Muscle of back (tissue), 11 donors: ENCODE data around the gene RALY. TPM values are rescaled to one million over a fixed set of nuclear protein-coding genes. Genes with fewer than 3 reads are reported as not detected.
A peak's percentile ranks its signal among the peaks of the same experiment; 100 is the strongest.

Source experiments
- DNase-seq, 3 donors: peaks; one replicate each; pipeline versions ENCODE4 v3.0.0 to v3.0.0-alpha.2; 2013
- polyA plus RNA-seq, 10 donors: library from polyadenylated mRNA; unstranded; fragments of 120-200 nt; gene quantifications; one replicate each; pipeline ENCODE4 v1.2.1, GENCODE V29; 2013; ENCODE audit not compliant: insufficient read length in 10 of 10

The RALY gene
- polyA plus RNA-seq, 10 donors, result 99.9 to 155 (median 127) TPM

GRCh38 chr20:34045930-34046725 lies 52.4 kb downstream of the RALY start:
- DNase-seq, result no peak

DNA sequence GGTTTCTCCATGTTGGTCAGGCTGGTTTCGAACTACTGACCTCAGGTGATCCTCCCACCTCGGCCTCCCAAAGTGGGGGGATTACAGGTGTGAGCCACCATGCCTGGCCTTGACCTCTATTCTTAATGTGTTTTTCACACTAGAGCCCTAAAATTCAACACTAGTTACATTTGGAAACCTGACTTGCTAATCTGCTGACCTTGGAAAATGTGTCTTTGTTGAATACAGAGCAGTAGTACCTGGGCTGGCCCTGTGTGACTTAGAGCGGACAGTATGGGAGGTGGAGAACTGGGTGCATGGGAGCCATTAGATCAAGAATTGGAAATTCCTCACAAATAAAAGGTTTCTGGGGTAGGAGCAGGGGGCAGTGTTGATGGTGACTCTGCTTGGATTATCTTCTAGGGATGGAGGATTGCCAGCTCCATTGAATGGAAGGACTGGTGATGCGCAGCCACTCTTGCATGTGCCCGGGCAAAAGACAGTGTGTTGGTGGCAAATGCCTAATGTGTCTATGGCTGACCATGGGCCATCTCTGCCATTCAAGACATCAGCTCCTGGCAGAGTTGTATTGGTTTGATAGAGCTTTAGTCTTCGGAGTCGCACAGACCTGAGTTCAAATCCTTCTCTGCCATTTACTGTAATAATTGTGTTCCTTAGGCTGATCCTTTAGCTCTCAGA lies 53.4 kb downstream of the RALY start:
- DNase-seq, result no peak

- DNase-seq, result no peak
These were observed 54.2 kb downstream of the RALY start for GRCh38 chr20:34047917-34048316.

- DNase-seq, result no peak
These were observed 55.7 kb downstream of the RALY start for GRCh38 chr20:34049389-34049788.

DNA sequence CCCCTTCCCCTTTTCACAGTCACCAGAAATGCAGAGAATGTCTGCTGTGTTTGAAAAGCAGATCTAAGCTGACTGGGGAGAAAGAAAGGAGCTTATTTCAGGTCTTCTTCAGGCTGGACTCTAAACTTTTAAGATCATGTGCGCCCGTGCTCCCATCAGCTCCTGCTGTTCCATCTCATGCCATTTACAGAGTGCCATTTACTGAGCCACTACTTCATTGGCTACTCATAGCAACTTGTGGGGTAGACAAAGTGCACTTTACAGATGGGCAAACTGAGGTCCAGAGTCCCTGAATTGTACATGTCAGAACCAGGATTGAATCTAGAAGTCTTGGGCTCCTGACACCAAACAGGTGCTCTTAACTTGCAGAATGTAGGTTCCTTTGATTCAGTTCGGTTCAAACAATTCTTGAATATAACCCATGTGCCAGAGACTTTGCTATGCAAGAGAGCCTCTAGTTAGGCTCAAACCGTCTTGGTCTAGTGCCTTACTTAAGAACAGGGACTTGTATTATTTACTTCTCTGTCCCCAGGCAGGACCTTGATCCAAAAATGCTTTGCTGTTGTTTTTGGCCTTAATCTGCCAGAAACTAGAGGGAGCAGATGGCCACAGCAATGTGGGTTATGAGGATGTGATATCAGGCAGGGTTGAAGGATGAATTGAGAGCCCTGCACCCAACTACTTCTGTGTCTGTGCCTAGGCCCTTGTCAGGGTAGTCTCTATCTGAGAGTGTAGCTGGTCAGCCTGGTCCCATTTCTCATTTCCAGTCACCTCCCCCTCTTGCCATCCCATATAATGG lies 56.4 kb downstream of the RALY start:
- no peak for DNase-seq

DNA sequence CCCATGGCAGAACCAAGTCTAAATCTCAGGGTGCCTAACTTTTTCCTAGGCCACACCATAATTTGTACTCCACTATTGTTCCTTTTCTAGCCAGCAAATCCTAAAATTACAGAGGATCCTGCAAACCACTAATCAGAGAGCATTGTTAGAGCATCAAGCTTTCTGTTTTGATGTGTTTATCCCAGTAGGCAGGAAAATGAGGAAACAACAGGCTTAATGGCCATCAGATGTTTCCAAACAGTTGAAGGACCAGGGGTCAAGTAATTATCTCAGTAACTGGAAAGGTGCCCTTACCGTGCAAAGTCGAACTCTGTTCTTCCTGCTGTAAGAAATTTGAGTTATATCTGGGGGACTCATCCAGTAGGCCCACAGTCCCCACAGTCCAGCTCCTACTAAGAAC lies 58.7 kb downstream of the RALY start:
- peak in 2 of 3 donors; percentile 17 to 38 for DNase-seq

DNA sequence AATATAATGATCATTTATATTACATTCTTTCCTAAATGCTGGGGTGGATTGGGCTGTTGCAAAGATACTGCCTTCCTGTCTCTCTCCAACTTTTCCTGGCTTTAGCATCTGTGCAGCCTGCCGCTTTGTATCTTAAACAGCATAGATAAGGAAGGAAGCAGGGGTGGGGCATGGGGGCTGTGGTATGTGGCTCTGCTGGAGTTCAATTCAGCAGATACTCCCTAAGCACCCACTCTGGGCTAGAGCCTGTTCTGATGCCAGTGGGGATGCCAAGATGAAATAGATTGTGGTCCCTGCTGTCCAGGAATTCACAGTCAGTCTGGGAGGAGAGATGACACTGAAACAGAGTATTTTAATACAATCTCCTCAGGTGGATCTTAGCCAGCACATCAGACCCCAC lies 61.6 kb downstream of the RALY start:
- DNase-seq, result no peak

DNA sequence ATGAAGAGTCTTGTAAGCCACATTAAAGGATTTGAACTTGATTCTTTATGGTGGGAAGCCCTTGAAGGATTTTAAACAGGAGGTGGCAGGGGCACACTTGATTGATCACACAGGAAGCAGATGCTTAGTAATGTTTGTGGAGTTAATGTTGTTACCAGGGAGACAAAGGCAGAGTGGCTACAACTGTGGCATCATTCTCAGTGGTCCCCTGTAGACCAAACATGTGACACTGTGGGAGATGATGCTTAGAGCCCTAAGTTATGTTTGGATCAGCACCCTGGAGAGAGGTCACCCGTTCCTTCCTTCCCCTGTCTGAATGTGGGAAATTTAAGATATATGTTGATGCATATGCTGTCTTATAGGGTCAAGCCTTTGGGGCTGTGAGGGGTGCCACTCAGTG lies 65.1 kb downstream of the RALY start:
- no peak for DNase-seq

- no peak for DNase-seq
These were observed 67.3 kb downstream of the RALY start for GRCh38 chr20:34060970-34061369.

GRCh38 chr20:34061695-34062094 lies 68.0 kb downstream of the RALY start:
- no peak for DNase-seq

- no peak for DNase-seq
These were observed 69.1 kb downstream of the RALY start for GRCh38 chr20:34062570-34063482.

DNA sequence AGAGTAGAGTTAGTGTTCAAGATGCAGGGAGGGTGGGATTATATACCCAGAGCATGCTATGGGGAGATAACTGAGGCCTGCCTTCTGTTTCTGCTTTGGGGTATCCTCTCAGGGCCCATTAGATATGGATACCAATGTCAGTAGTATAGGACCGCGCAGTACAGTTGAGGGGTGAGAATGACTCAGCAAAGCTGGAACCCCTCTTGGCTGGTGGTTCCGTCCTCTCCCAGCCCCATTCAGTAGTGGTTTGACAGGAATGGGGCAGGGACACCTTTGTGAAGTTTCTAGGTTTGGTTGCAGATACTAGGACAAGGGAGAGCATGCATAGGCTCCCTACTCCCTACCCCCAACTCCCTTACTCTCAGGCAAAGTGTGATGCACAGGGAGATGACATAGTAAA lies 70.6 kb downstream of the RALY start:
- no peak for DNase-seq

DNA sequence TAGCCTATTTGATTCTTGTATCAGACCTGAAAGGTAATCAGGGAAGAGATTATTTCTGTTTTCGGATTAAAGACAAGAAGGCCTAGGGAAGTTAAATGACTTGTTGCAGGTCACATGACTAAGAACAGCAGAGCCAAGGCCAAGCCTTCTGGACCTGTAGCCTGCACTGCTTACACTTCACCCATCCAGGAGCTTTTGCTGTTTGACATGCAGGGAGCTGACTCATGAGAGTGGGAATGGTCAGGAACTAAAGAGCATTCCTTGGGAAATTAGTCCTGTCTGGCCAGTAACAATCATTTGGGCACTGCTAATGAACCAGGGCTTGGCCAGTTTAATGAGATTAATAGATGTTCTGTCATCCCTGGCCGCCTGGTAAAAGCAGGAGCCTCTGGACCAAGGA lies 71.5 kb downstream of the RALY start:
- no peak for DNase-seq

DNA sequence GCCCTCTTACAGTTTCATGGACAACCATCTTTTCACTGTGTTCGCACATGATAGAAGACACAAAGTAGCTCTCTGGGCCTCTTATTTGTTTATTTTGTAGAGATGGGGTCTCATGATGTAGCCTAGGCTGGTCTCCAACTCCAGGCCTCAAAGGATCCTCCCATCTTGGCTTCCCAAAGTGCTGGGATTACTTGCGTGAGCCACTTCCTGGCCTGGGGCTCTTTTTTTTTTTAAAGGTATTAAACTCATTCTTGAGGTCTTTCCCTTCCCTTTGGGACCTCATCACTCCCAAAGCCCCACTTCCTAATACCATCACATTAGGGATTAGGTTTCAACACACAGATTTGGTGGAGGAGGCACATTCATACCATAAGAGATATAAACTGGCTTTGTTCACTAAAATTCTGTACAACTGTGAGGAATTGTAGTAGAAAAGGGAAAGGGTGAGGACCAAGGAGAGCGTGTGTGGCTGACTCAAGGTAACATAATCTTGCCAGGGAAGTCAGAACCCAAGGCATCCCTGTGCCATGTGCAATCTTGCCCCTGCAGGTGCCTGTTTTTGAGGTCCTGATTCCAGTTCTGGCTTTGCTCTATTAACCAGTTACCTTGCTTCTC lies 72.9 kb downstream of the RALY start:
- DNase-seq, result peak; percentile 31 to 69 (median 38)

DNA sequence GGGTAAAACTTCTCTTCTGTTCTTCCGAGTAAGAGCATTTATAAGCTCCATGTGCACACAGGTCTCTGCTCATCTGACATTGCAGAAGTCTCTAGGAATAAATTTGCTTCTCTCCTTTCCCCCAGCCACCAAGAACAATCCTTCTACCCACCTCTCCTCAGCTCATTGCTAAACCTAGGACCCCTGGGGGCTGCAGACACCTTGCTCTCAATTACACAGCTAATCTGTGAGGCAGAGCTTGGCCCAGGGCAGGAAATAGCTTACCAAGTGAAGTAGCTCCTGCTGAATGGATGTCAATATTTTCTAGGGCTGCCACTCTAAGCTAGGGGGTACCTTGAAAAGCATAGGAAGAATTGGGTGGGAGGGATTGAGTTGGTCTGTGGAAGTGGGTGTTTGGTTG lies 74.3 kb downstream of the RALY start:
- no peak for DNase-seq

GRCh38 chr20:34069341-34070078 lies 75.8 kb downstream of the RALY start:
- peak; percentile 83 to 91 (median 90) for DNase-seq

DNA sequence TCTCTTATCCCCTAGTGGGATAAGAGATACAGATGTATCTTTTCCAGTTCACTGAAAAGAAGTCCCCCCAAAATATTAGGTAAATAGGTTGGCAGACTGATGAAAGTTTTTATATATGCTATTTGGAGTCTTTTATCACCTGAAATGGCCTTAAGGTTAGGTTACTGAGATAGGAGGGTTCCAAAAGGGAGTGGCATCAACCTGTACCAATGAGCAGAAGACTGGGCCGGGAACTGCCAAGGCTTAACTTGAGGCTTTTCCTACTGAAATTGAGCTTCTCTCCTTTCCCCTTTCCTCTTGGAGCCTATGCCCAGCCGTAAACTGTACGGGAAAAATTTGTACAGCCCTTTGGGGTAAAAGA lies 76.3 kb downstream of the RALY start:
- no peak for DNase-seq

- DNase-seq, result no peak
These were observed 77.1 kb downstream of the RALY start for GRCh38 chr20:34070859-34071258.

GRCh38 chr20:34072076-34072475 lies 78.4 kb downstream of the RALY start:
- DNase-seq, result no peak

DNA sequence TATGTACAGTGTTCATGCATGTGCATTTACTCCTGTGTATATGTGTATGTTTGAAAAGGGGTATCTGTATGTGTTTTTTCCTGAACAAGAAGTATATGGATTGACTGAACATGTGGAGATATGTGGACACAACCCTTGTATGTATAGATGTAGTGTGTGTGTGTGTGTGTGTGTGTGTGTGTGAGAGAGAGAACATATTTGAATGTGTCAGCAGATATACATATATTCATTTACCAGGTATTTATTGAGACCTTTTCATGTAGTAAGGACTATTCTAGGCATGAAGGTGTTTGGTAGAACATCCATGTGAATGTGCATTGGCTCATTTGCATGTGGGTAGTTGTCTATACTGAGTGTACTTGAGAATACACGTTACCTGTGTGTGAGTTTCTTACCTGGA lies 79.1 kb downstream of the RALY start:
- no peak for DNase-seq
